Right lobe of liver (tissue), 4 donors: ENCODE data around the gene GNG12.

Experiments
- CTCF ChIP-seq, 4 donors: fragments of 200-600 bp in 3 of 4; fragments of 450-650 bp in 1 of 4; IDR thresholded peaks; one replicate each; pipeline versions ENCODE4 v1.5.1 to v1.8.0; 2016 to 2022; ENCODE audit warnings: antibody characterized with exemption in 4 of 4, mild to moderate bottlenecking in 2 of 4
- POLR2A ChIP-seq: fragments of 450-650 bp; IDR thresholded peaks from one replicate; pipeline ENCODE4 v1.6.1; 2017; ENCODE audit warnings: antibody characterized with exemption, mild to moderate bottlenecking
- donor health status: DM: no; HTN: no; CAD: no.
- donor health status: DM: no; HTN: no; CAD: no.
- donor health status: DM: no; HTN: yes; CAD: no.

GRCh38 chr1:67840449-67840848 lies 7.2 kb upstream of the GNG12 start:
- TF ChIP-seq POLR2A = no peak
- TF ChIP-seq CTCF (IDR thresholded peaks at IDR 0.05) = no peak
